Gastroesophageal sphincter (tissue), 3 donors: ENCODE results near the gene RAD51B.

Experiments
- POLR2A ChIP-seq, 2 donors: fragments of 450-650 bp; IDR thresholded peaks; one replicate each; pipeline ENCODE4 v1.6.1; 2017; ENCODE audit warnings: antibody characterized with exemption in 2 of 2, mild to moderate bottlenecking in 2 of 2, moderate library complexity in 1 of 2
- POLR2AphosphoS5 ChIP-seq: sonication (generic); formaldehyde crosslinking; IDR thresholded peaks from one replicate; pipeline ENCODE4 v1.6.1; 2017; ENCODE audit warnings: antibody characterized with exemption
- TF ChIP-seq, protein P1 (sequence below), 4 experiments: fragments of 200-600 bp in 2 of 4; fragments of 450-650 bp in 2 of 4; sonication (generic) in 1 of 4; IDR thresholded peaks; one replicate each; pipeline ENCODE4 v1.5.1; 2017 to 2019; ENCODE audit warnings: antibody characterized with exemption in 4 of 4, mild to moderate bottlenecking in 2 of 4, moderate library complexity in 2 of 4

DNA sequence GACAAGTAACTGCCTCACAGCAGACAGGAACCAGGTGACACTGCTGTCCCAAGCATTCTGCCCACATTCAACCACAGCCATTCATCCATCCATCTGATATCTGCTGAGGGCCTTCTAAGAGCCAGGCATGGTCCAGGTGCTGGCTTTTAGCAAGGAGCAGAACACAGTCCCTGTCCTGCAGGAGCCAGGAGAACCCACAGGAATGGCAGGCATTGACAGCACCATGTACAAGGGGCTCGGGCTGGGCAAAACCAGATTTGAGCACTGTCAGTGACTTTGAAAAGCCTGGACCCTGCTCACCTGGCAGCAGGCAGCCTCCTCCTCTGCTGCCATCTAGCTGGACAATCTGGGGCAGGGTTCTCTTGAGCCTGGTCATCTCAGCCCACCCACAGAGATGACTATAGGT, 836.3 kb downstream of the RAD51B start:
- TF ChIP-seq, protein P1, sequence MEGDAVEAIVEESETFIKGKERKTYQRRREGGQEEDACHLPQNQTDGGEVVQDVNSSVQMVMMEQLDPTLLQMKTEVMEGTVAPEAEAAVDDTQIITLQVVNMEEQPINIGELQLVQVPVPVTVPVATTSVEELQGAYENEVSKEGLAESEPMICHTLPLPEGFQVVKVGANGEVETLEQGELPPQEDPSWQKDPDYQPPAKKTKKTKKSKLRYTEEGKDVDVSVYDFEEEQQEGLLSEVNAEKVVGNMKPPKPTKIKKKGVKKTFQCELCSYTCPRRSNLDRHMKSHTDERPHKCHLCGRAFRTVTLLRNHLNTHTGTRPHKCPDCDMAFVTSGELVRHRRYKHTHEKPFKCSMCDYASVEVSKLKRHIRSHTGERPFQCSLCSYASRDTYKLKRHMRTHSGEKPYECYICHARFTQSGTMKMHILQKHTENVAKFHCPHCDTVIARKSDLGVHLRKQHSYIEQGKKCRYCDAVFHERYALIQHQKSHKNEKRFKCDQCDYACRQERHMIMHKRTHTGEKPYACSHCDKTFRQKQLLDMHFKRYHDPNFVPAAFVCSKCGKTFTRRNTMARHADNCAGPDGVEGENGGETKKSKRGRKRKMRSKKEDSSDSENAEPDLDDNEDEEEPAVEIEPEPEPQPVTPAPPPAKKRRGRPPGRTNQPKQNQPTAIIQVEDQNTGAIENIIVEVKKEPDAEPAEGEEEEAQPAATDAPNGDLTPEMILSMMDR (IDR thresholded peaks at IDR 0.05) = peak in 2 of 4 experiments; percentile 22 to 52
- no peak for TF ChIP-seq POLR2AphosphoS5
- no peak for TF ChIP-seq POLR2A (IDR thresholded peaks at IDR 0.05)
